ENCODE results near the gene LMAN2L.

Gene LMAN2L

DNA sequence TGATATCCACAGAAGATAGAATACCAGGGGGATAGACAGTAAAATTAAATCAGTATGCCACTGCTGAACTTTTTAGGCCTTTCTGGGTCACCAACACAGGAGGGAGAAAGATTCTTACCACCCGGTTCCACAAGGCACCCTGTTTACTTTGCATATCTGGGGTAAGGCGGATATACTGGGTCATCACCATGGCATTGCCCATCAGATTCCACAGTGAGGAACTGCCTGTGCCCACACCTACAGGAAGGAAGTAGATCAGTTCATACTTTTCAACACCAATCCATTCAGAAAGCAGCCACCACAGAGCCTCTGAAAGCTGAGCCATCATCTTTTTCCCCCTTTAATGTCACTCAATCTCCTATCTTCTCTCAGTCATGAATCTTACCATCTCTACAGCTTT lies 2.0 kb downstream of the LMAN2L start:
- TF ChIP-seq, protein P1, sequence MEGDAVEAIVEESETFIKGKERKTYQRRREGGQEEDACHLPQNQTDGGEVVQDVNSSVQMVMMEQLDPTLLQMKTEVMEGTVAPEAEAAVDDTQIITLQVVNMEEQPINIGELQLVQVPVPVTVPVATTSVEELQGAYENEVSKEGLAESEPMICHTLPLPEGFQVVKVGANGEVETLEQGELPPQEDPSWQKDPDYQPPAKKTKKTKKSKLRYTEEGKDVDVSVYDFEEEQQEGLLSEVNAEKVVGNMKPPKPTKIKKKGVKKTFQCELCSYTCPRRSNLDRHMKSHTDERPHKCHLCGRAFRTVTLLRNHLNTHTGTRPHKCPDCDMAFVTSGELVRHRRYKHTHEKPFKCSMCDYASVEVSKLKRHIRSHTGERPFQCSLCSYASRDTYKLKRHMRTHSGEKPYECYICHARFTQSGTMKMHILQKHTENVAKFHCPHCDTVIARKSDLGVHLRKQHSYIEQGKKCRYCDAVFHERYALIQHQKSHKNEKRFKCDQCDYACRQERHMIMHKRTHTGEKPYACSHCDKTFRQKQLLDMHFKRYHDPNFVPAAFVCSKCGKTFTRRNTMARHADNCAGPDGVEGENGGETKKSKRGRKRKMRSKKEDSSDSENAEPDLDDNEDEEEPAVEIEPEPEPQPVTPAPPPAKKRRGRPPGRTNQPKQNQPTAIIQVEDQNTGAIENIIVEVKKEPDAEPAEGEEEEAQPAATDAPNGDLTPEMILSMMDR (IDR thresholded peaks at IDR 0.05): no peak

DNA sequence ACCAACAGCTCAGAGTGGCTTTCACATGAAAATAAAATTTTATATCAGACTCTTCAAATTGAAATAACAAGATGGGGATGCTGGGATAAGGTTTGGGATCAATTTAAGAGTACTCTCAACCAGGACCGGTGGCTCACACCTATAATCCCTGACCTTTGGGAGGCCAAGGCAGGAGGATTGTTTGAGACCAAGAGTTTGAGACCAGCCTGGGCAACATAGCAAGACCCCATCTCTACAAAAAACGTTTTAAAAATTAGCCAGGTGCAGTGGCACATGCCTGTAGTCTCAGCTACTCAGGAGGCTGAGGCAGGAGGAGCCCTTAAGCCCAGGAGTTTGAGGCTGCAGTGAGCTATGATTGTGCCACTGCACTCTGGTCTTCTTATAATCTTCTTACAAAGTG lies 2.6 kb downstream of the LMAN2L start:
- TF ChIP-seq, protein P1 (IDR thresholded peaks at IDR 0.05): no peak

DNA sequence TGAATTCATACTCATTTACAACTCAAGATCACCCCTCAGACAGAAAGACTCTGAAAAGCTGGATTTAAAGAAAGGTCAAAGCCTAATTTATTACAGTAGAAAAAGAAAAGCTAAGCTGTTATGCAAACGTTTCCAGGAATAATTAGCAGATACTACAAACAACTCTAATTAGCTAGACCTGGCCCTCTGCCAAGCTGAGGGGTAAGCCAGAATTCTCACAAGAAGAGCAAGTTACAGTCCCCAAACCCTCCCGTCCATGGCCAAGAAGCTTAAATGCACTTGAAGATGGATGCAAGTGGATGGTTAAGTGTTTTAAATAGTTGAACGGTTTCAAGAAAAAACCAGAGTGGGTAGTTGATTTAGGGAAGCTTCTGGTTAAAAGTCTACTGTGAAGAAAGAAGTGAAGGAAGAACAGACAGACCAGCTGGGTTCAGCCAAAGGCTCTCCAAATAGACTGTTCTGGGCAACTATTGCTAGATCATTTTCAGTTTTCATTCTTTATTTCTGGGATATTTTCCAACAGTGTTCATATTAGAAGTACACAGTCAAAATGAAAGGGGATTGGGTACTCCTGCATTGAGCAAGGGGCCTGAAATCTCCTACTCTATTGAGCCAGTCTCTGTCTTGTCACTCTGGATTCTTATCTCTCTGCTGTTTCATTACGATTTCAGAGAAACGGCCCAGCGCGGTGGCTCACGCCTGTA lies 4.8 kb downstream of the LMAN2L start:
- TF ChIP-seq, protein P1 (IDR thresholded peaks at IDR 0.05): no peak

DNA sequence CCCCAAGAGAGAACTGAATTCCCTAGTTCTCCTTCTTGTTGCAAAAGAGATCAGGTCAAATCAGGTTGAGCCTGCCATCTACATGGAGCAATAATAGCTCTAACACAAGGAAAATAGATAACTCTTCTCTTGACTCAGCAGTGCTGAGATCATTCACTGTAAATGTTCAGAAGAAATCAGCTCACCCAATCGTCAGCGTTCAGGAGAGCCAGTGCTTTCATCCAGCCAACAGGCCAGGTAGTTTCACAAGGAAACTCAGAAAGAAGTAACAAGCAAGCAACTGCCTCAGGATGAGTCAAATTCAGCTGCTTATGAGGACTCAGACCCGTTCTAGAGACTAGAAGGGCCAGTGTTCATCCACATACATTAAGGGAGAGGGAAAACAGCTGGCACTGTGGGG lies 5.9 kb downstream of the LMAN2L start:
- TF ChIP-seq, protein P1 (IDR thresholded peaks at IDR 0.05): no peak

DNA sequence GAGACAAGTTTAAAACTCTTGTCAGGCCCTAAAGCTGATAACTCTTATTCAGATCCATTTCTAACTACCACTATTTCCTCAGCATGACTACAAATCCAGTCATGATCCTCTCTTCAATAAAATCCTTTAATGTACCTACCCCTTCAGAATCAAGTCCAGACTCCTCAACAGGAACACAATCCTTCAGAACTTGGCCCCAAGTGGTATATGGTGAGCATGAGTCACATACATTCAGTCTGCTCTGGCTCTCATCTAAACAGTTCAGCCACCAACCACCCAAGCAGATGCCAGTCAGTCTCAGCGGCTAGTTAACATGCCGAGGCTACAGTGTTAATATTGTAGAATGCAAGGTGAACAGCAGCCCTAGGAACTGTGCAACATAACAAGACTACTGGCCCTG lies 9.7 kb downstream of the LMAN2L start:
- TF ChIP-seq, protein P1 (IDR thresholded peaks at IDR 0.05): no peak

DNA sequence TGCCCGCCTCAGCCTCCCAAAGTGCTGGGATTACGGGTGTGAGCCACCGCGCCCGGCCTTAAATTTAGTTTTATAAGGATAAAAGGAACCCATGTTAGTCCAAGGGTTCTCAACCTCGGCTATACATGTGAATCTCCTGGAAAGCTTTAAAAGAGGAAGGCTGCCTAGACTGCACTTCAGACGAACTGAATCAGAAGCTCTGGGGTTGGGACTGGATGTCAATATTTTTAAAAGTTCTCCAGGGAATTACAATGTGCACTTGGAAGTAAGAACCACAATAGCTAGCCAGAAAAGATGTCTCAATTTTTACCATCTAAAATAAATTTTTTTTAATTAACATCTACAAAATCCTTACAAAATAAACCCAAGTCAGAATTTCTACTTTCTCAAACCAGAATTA lies 10.1 kb downstream of the LMAN2L start:
- TF ChIP-seq, protein P1 (IDR thresholded peaks at IDR 0.05): no peak

DNA sequence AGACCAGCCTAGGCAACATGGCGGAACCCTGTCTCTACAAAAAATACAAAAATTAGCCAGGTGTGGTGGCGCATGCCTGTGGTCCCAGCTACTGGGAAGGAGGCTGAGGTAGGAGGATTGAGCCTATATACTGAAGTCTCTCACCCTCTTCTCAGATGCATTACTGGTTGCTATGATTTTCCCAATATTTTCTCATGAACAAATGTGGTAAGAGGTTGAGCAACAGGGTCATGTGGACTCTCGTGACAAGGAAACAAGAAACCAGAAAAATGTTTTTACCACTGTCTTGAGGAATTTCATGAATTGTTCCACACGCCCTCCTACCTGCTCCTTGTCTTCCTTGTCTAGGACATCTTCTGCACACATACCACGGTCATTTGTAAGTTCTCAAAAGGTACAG lies 12.4 kb downstream of the LMAN2L start:
- TF ChIP-seq, protein P1 (IDR thresholded peaks at IDR 0.05): no peak

DNA sequence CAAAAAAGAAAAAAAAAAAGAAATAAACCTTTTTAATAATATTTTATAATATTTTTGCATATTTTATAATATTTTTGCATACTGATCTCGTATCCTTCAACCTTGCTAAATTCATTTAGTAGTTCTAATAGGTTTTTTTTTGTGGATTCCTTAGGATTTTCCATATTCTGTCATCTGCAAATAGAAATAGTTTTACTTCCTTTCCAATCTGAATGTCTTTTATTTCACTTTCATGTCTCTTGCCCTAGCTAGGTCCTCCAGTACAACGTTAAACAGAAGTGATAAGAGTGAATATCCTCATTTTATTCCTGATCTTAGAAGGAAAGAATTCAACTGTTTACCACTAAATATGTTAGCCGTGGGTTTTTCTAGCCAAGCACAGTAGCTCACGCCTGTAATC lies 13.7 kb downstream of the LMAN2L start:
- TF ChIP-seq, protein P1 (IDR thresholded peaks at IDR 0.05): no peak
